ENCODE measurements around the gene HSD17B11.
"Not testable (repeated sequence)": the region's sequence is repeated elsewhere in the genome, so short reads cannot be mapped to it uniquely, and the experiment has no call there.

The HSD17B11 gene

GRCh38 chr4:87416965-87417364 lies 26.0 kb upstream of the HSD17B11 start:
- Mint-ChIP-seq H3K27me3 (no peaks in the 10 kb centered on the region), H3K27ac (no peak overlapping the region), H3K4me3 (no peak overlapping the region), H3K36me3 (ENCODE audit: low read depth) (no peaks in the 10 kb centered on the region), H3K4me1 (ENCODE audit: low read depth) (peaks cover 10% of the 10 kb centered on the region), H3K9me3 (no peaks in the 10 kb centered on the region)

GRCh38 chr4:87414816-87415215 lies 23.8 kb upstream of the HSD17B11 start:
- H3K27ac Mint-ChIP-seq, result no peak overlapping the region
- H3K36me3 Mint-ChIP-seq (ENCODE audit: low read depth), result no peaks in the 10 kb centered on the region
- H3K27me3 Mint-ChIP-seq, result no peaks in the 10 kb centered on the region
- no peak overlapping the region for H3K4me3 Mint-ChIP-seq
- no peaks in the 10 kb centered on the region for H3K4me1 Mint-ChIP-seq (ENCODE audit: low read depth)
- H3K9me3 Mint-ChIP-seq, result no peaks in the 10 kb centered on the region

GRCh38 chr4:87410679-87411078 lies 19.7 kb upstream of the HSD17B11 start:
- Mint-ChIP-seq H3K4me1 (ENCODE audit: low read depth) (peaks cover 16% of the 10 kb centered on the region), H3K4me3 (no peak overlapping the region), H3K9me3 (no peaks in the 10 kb centered on the region), H3K27ac (no peak overlapping the region), H3K36me3 (ENCODE audit: low read depth) (no peaks in the 10 kb centered on the region), H3K27me3 (no peaks in the 10 kb centered on the region)

- no peak overlapping the region for H3K4me3 Mint-ChIP-seq
These were observed 19.2 kb upstream of the HSD17B11 start for GRCh38 chr4:87410157-87410556.

GRCh38 chr4:87409420-87409939 lies 18.5 kb upstream of the HSD17B11 start:
- H3K36me3 Mint-ChIP-seq (ENCODE audit: low read depth), result no peaks in the 10 kb centered on the region
- no peaks in the 10 kb centered on the region for H3K9me3 Mint-ChIP-seq
- H3K4me3 Mint-ChIP-seq, result no peak overlapping the region
- H3K4me1 Mint-ChIP-seq (ENCODE audit: low read depth), result peaks cover 16% of the 10 kb centered on the region
- no peaks in the 10 kb centered on the region for H3K27me3 Mint-ChIP-seq
- H3K27ac Mint-ChIP-seq, result no peak overlapping the region

More at GRCh38 chr4:87410157-87410556, 19.2 kb upstream of the HSD17B11 start:
- Mint-ChIP-seq H3K4me1 (ENCODE audit: low read depth) (peaks cover 16% of the 10 kb centered on the region), H3K27ac (no peak overlapping the region), H3K27me3 (no peaks in the 10 kb centered on the region), H3K36me3 (ENCODE audit: low read depth) (no peaks in the 10 kb centered on the region), H3K9me3 (no peaks in the 10 kb centered on the region)

GRCh38 chr4:87406902-87407301 lies 15.9 kb upstream of the HSD17B11 start:
- H3K36me3 Mint-ChIP-seq (ENCODE audit: low read depth); H3K27ac Mint-ChIP-seq; H3K27me3 Mint-ChIP-seq; H3K9me3 Mint-ChIP-seq: not testable (repeated sequence)
- peak overlapping the region; percentile 24 for H3K4me3 Mint-ChIP-seq
- peaks cover 16% of the 10 kb centered on the region for H3K4me1 Mint-ChIP-seq (ENCODE audit: low read depth)

- no peaks in the 10 kb centered on the region for H3K36me3 Mint-ChIP-seq (ENCODE audit: low read depth)
These were observed 15.5 kb upstream of the HSD17B11 start for GRCh38 chr4:87406462-87406861.

GRCh38 chr4:87405211-87405820 lies 14.3 kb upstream of the HSD17B11 start:
- Mint-ChIP-seq H3K4me1 (ENCODE audit: low read depth) (peaks cover 16% of the 10 kb centered on the region), H3K4me3 (no peak overlapping the region)

More at GRCh38 chr4:87406462-87406861, 15.5 kb upstream of the HSD17B11 start:
- peak overlapping the region; percentile 53 for H3K27ac Mint-ChIP-seq
- peaks cover 16% of the 10 kb centered on the region for H3K4me1 Mint-ChIP-seq (ENCODE audit: low read depth)
- H3K4me3 Mint-ChIP-seq, result peak overlapping the region; percentile 24
- H3K27me3 Mint-ChIP-seq, result no peaks in the 10 kb centered on the region
- H3K9me3 Mint-ChIP-seq, result no peaks in the 10 kb centered on the region

GRCh38 chr4:87403732-87404131 lies 12.7 kb upstream of the HSD17B11 start:
- H3K9me3 Mint-ChIP-seq; H3K36me3 Mint-ChIP-seq (ENCODE audit: low read depth); H3K27ac Mint-ChIP-seq; H3K4me3 Mint-ChIP-seq; H3K27me3 Mint-ChIP-seq: not testable (repeated sequence)
- H3K4me1 Mint-ChIP-seq (ENCODE audit: low read depth), result peaks cover 16% of the 10 kb centered on the region

More at GRCh38 chr4:87405211-87405820, 14.3 kb upstream of the HSD17B11 start:
- Mint-ChIP-seq H3K27me3 (no peaks in the 10 kb centered on the region), H3K27ac (no peak overlapping the region), H3K9me3 (no peaks in the 10 kb centered on the region), H3K36me3 (ENCODE audit: low read depth) (no peaks in the 10 kb centered on the region)

GRCh38 chr4:87399954-87400353 lies 9.0 kb upstream of the HSD17B11 start:
- H3K27ac Mint-ChIP-seq, result no peak overlapping the region
- H3K9me3 Mint-ChIP-seq, result no peaks in the 10 kb centered on the region
- H3K4me1 Mint-ChIP-seq (ENCODE audit: low read depth), result peaks cover 5% of the 10 kb centered on the region
- H3K36me3 Mint-ChIP-seq (ENCODE audit: low read depth), result no peaks in the 10 kb centered on the region
- no peak overlapping the region for H3K4me3 Mint-ChIP-seq
- no peaks in the 10 kb centered on the region for H3K27me3 Mint-ChIP-seq

- H3K27ac Mint-ChIP-seq, result no peak overlapping the region
These were observed 8.2 kb upstream of the HSD17B11 start for GRCh38 chr4:87399148-87399547.

GRCh38 chr4:87395851-87396250 lies 4.9 kb upstream of the HSD17B11 start:
- not testable (repeated sequence) for H3K9me3 Mint-ChIP-seq; H3K4me3 Mint-ChIP-seq; H3K27ac Mint-ChIP-seq; H3K27me3 Mint-ChIP-seq; H3K4me1 Mint-ChIP-seq (ENCODE audit: low read depth); H3K36me3 Mint-ChIP-seq (ENCODE audit: low read depth)

More at GRCh38 chr4:87399148-87399547, 8.2 kb upstream of the HSD17B11 start:
- no peaks in the 10 kb centered on the region for H3K36me3 Mint-ChIP-seq (ENCODE audit: low read depth)
- no peaks in the 10 kb centered on the region for H3K9me3 Mint-ChIP-seq
- H3K4me1 Mint-ChIP-seq (ENCODE audit: low read depth), result peaks cover 6% of the 10 kb centered on the region
- H3K4me3 Mint-ChIP-seq, result no peak overlapping the region
- no peaks in the 10 kb centered on the region for H3K27me3 Mint-ChIP-seq

GRCh38 chr4:87395073-87395472 lies 4.1 kb upstream of the HSD17B11 start:
- Mint-ChIP-seq H3K27ac (peak overlapping the region; percentile 63), H3K4me3 (peak overlapping the region; percentile 71)
- not testable (repeated sequence) for H3K36me3 Mint-ChIP-seq (ENCODE audit: low read depth); H3K9me3 Mint-ChIP-seq; H3K27me3 Mint-ChIP-seq; H3K4me1 Mint-ChIP-seq (ENCODE audit: low read depth)

GRCh38 chr4:87392183-87392582 lies 1.2 kb upstream of the HSD17B11 start:
- no peaks in the 10 kb centered on the region for H3K36me3 Mint-ChIP-seq (ENCODE audit: low read depth)
- peak overlapping the region; percentile 5 for H3K4me3 Mint-ChIP-seq
- H3K4me1 Mint-ChIP-seq (ENCODE audit: low read depth), result peaks cover 34% of the 10 kb centered on the region
- no peak overlapping the region for H3K27ac Mint-ChIP-seq
- H3K27me3 Mint-ChIP-seq, result no peaks in the 10 kb centered on the region
- H3K9me3 Mint-ChIP-seq, result no peaks in the 10 kb centered on the region

- H3K9me3 Mint-ChIP-seq, result no peaks in the 10 kb centered on the region
- H3K36me3 Mint-ChIP-seq (ENCODE audit: low read depth), result peaks cover 2% of the 10 kb centered on the region
- no peaks in the 10 kb centered on the region for H3K27me3 Mint-ChIP-seq
- peak overlapping the region; percentile 90 for H3K27ac Mint-ChIP-seq
- H3K4me1 Mint-ChIP-seq (ENCODE audit: low read depth), result peaks cover 39% of the 10 kb centered on the region
- H3K4me3 Mint-ChIP-seq, result peak overlapping the region; percentile 96
These were observed 627 bp upstream of the HSD17B11 start for GRCh38 chr4:87391576-87392054.

- H3K4me1 Mint-ChIP-seq (ENCODE audit: low read depth), result peaks cover 47% of the 10 kb centered on the region
- H3K4me3 Mint-ChIP-seq, result peak overlapping the region; percentile 96
- peak overlapping the region; percentile 90 for H3K27ac Mint-ChIP-seq
- H3K27me3 Mint-ChIP-seq, result no peaks in the 10 kb centered on the region
- no peaks in the 10 kb centered on the region for H3K9me3 Mint-ChIP-seq
- H3K36me3 Mint-ChIP-seq (ENCODE audit: low read depth), result peaks cover 9% of the 10 kb centered on the region
These were observed 467 bp downstream of the HSD17B11 start for GRCh38 chr4:87390551-87390890.
